ENCODE data around the gene LDLR.
"Not testable (repeated sequence)": the region's sequence is repeated elsewhere in the genome, so short reads cannot be mapped to it uniquely, and the experiment has no call there.

- not testable (repeated sequence) for TF ChIP-seq CTCF, POLR2A (IDR thresholded peaks at IDR 0.05)
Measured at GRCh38 chr19:11097367-11097766, 8.1 kb downstream of the LDLR start.

Data from heart left ventricle (tissue), 13 donors.